ENCODE results near the gene ZSWIM1. TPM values are rescaled to one million over a fixed set of nuclear protein-coding genes. Genes with fewer than 3 reads are reported as not detected.

Gene ZSWIM1
- total RNA-seq, 1 experiment from 2014 or later, result 13.0 TPM

DNA sequence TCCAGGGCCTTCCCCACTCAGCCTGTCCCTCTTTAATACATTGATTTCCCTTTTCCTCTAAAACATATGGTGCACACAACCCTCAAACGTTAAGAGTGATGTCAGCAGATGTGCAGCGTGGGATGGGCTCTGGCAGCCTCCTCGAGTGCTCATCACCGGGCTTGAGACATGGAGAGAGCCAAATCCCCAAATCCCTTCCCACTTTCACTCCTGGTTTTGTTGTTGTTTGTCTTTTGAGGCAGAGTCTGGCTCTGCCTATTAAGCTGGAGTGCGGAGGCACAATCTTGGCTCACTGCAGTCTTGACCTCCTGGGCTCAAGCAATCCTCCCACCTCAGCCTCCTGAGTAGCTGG, 36.7 kb downstream of the ZSWIM1 start:
- no peaks in the 10 kb centered on the region for H3K9me2 ChIP-seq (ENCODE audit: insufficient read depth)
- no peaks in the 10 kb centered on the region for H3K36me3 ChIP-seq (ENCODE audit: control insufficient read depth in 1 of 2, insufficient read depth in 2 of 2, low read length in 2 of 2)
- H3K27ac ChIP-seq (ENCODE audit: low read depth, low read length), result no peak overlapping the region
- no TSS peak for BruUV-seq (replicated peaks)
- ChIA-PET POLR2A (no interaction called here), RAD21 (ENCODE audit: low non-redundant PET in 1 of 2, low total read pairs in 2 of 2, uncharacterized antibody in 2 of 2, unreplicated experiment in 2 of 2) (no interaction called here), CTCF (interaction anchor here (1.1 kb wide), 1 partner anchor 16 kb away, joined by 3 read pairs; no protein-coding TSS in a partner anchor)
- H2AFZ ChIP-seq (ENCODE audit: low read depth, low read length, poor library complexity, severe bottlenecking), result no peak overlapping the region
- H3K9ac ChIP-seq (ENCODE audit: low read length), result no peak overlapping the region
- H3K4me3 ChIP-seq (replicated peaks in 1 of 2; ENCODE audit: low read depth in 1 of 2, low read length in 2 of 2), result no peak overlapping the region
- no peaks in the 10 kb centered on the region for H4K20me1 ChIP-seq (ENCODE audit: insufficient read depth)
- H3K4me1 ChIP-seq (ENCODE audit: control insufficient read depth in 1 of 2, insufficient read depth in 2 of 2, low read length in 2 of 2), result no peaks in the 10 kb centered on the region
- H3K4me2 ChIP-seq (ENCODE audit: low read length), result no peak overlapping the region
- no peak for ATAC-seq
- DNase-seq (ENCODE audit: low read depth, low spot score), result no peak
- no peaks in the 10 kb centered on the region for H3K9me3 ChIP-seq (ENCODE audit: control insufficient read depth in 1 of 2, insufficient read depth in 1 of 2, low read depth in 1 of 2, low read length in 2 of 2)
- intact Hi-C loops (cut with micrococcal nuclease), result no loop called here
- H3K27me3 ChIP-seq (ENCODE audit: insufficient read depth, low read length), result no peaks in the 10 kb centered on the region
- TF ChIP-seq SIN3A (IDR thresholded peaks at IDR 0.05; ENCODE audit: low read depth) (no peak), FOSL1 (IDR thresholded peaks at IDR 0.05; ENCODE audit: low read depth) (no peak), TCF7L2 (IDR thresholded peaks at IDR 0.05; ENCODE audit: borderline replicate concordance, extremely low read depth, insufficient read depth, insufficient read length) (no peak)
- TF ChIP-seq, protein P1, sequence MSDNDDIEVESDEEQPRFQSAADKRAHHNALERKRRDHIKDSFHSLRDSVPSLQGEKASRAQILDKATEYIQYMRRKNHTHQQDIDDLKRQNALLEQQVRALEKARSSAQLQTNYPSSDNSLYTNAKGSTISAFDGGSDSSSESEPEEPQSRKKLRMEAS (IDR thresholded peaks at IDR 0.05), result no peak
- H3K79me2 ChIP-seq (ENCODE audit: insufficient read depth, low read length), result no peaks in the 10 kb centered on the region

- no peak overlapping the region for H3K9ac ChIP-seq (ENCODE audit: low read length)
- ATAC-seq, result no peak
- TF ChIP-seq SP1 (IDR thresholded peaks at IDR 0.05; ENCODE audit: low read depth), result no peak
- no peak for TF ChIP-seq EZH2phosphoT487 (IDR thresholded peaks at IDR 0.05; ENCODE audit: borderline replicate concordance)
- TF ChIP-seq RAD21 (IDR thresholded peaks at IDR 0.05; ENCODE audit: low read depth), result no peak
- TF ChIP-seq JUND (IDR thresholded peaks at IDR 0.05), result no peak
- no peak for TF ChIP-seq EZH2 (IDR thresholded peaks at IDR 0.05)
- no peak for TF ChIP-seq SRF (IDR thresholded peaks at IDR 0.05; ENCODE audit: low read depth)
- no peak for TF ChIP-seq ATF3 (IDR thresholded peaks at IDR 0.05)
- no peak for TF ChIP-seq POLR2A (IDR thresholded peaks at IDR 0.05; ENCODE audit: borderline replicate concordance, extremely low read depth, insufficient read depth, insufficient read length)
- TF ChIP-seq, protein P2, sequence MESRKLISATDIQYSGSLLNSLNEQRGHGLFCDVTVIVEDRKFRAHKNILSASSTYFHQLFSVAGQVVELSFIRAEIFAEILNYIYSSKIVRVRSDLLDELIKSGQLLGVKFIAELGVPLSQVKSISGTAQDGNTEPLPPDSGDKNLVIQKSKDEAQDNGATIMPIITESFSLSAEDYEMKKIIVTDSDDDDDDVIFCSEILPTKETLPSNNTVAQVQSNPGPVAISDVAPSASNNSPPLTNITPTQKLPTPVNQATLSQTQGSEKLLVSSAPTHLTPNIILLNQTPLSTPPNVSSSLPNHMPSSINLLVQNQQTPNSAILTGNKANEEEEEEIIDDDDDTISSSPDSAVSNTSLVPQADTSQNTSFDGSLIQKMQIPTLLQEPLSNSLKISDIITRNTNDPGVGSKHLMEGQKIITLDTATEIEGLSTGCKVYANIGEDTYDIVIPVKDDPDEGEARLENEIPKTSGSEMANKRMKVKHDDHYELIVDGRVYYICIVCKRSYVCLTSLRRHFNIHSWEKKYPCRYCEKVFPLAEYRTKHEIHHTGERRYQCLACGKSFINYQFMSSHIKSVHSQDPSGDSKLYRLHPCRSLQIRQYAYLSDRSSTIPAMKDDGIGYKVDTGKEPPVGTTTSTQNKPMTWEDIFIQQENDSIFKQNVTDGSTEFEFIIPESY (IDR thresholded peaks at IDR 0.05; ENCODE audit: extremely low read depth, insufficient replicate concordance, low read length), result no peak
- no peak for TF ChIP-seq YY1 (IDR thresholded peaks at IDR 0.05; ENCODE audit: extremely low read depth, insufficient replicate concordance, low read depth, low read length)
- TF ChIP-seq CTCF (IDR thresholded peaks at IDR 0.05 in 2 of 3, conservative IDR thresholded peaks at IDR 0.05 in 1 of 3; ENCODE audit: borderline replicate concordance in 1 of 3, insufficient read depth in 1 of 3, low read depth in 2 of 3, low read length in 2 of 3), result no peak
- TF ChIP-seq ZNF274 (IDR thresholded peaks at IDR 0.05; ENCODE audit: low read depth, low read length), result no peak
- TF ChIP-seq, protein P1 (IDR thresholded peaks at IDR 0.05), result no peak
- TF ChIP-seq ZFX (IDR thresholded peaks at IDR 0.05), result no peak
- TF ChIP-seq CBX3 (IDR thresholded peaks at IDR 0.05; ENCODE audit: low read depth), result no peak
Observed at GRCh38 chr20:45918182-45918737, 37.2 kb downstream of the ZSWIM1 start.

More at GRCh38 chr20:45918182-45918737, 37.2 kb downstream of the ZSWIM1 start:
- BruUV-seq (replicated peaks), result no TSS peak
- intact Hi-C loops (cut with micrococcal nuclease), result no loop called here
- Histone ChIP-seq H2AFZ (ENCODE audit: low read depth, low read length, poor library complexity, severe bottlenecking) (no peak overlapping the region), H3K36me3 (ENCODE audit: control insufficient read depth in 1 of 2, insufficient read depth in 2 of 2, low read length in 2 of 2) (no peaks in the 10 kb centered on the region), H3K79me2 (ENCODE audit: insufficient read depth, low read length) (no peaks in the 10 kb centered on the region), H3K27me3 (ENCODE audit: insufficient read depth, low read length) (no peaks in the 10 kb centered on the region), H3K27ac (ENCODE audit: low read depth, low read length) (no peak overlapping the region), H3K4me2 (ENCODE audit: low read length) (no peak overlapping the region), H3K9me2 (ENCODE audit: insufficient read depth) (no peaks in the 10 kb centered on the region), H4K20me1 (ENCODE audit: insufficient read depth) (no peaks in the 10 kb centered on the region), H3K4me1 (ENCODE audit: control insufficient read depth in 1 of 2, insufficient read depth in 2 of 2, low read length in 2 of 2) (no peaks in the 10 kb centered on the region), H3K9me3 (ENCODE audit: control insufficient read depth in 1 of 2, insufficient read depth in 1 of 2, low read depth in 1 of 2, low read length in 2 of 2) (no peaks in the 10 kb centered on the region), H3K4me3 (replicated peaks in 1 of 2; ENCODE audit: low read depth in 1 of 2, low read length in 2 of 2) (no peak overlapping the region)
- ChIA-PET CTCF (interaction anchor here (1.1 kb wide), 1 partner anchor 15 kb away, joined by 3 read pairs; no protein-coding TSS in a partner anchor), POLR2A (no interaction called here), RAD21 (ENCODE audit: low non-redundant PET in 1 of 2, low total read pairs in 2 of 2, uncharacterized antibody in 2 of 2, unreplicated experiment in 2 of 2) (no interaction called here)
- DNase-seq (ENCODE audit: low read depth, low spot score), result no peak

Data from HCT116 (cell line).